Vagina (tissue), 2 donors: ENCODE measurements around the gene S1PR2. TPM values are rescaled to one million over a fixed set of nuclear protein-coding genes. Genes with fewer than 3 reads are reported as not detected.

Experiments used
- DNase-seq, 2 donors: peaks; one replicate each; pipeline ENCODE4 v3.0.0-alpha.2; 2017; ENCODE audit errors: extremely low spot score in 2 of 2
- H3K27ac ChIP-seq: fragments of 200-600 bp; sonication (generic); one replicate; pipeline ENCODE4 v1.5.1; 2019
- H3K27me3 ChIP-seq: fragments of 200-600 bp; sonication (generic); one replicate; pipeline ENCODE4 v1.5.1; 2019
- H3K36me3 ChIP-seq, 2 donors: fragments of 200-600 bp; sonication (generic); one replicate each; pipeline ENCODE4 v1.5.1; 2017 to 2019
- H3K4me1 ChIP-seq: fragments of 200-600 bp; sonication (generic); one replicate; pipeline ENCODE4 v1.5.1; 2019
- H3K4me3 ChIP-seq, 2 donors: fragments of 200-600 bp; sonication (generic); 1 replicate in 1 of 2; 2 replicates in 1 of 2; pipeline ENCODE4 v1.5.1; 2016 to 2019
- H3K9me3 ChIP-seq: fragments of 200-600 bp; sonication (generic); one replicate; pipeline ENCODE4 v1.5.1; 2019
- CTCF ChIP-seq, 3 experiments: fragments of 450-650 bp in 2 of 3; fragments of 200-600 bp in 1 of 3; sonication (generic) in 1 of 3; IDR thresholded peaks; one replicate each; pipeline ENCODE4 v1.5.1; 2017 to 2019; ENCODE audit warnings: antibody characterized with exemption in 3 of 3, mild to moderate bottlenecking in 2 of 3, moderate library complexity in 2 of 3
- POLR2A ChIP-seq, 2 donors: fragments of 450-650 bp; IDR thresholded peaks; one replicate each; pipeline ENCODE4 v1.6.1; 2017; ENCODE audit warnings: antibody characterized with exemption in 2 of 2, mild to moderate bottlenecking in 2 of 2, moderate library complexity in 2 of 2
- POLR2AphosphoS5 ChIP-seq, 2 donors: sonication (generic); formaldehyde crosslinking; IDR thresholded peaks; one replicate each; pipeline ENCODE4 v1.9.0; 2017; ENCODE audit warnings: antibody characterized with exemption in 2 of 2, mild to moderate bottlenecking in 2 of 2, low read depth in 1 of 2; ENCODE audit not compliant: insufficient read depth in 1 of 2
- intact Hi-C: fragments of 100-400 bp; cut with DNase I; formaldehyde crosslinking; loops from one replicate; pipeline ENCODE4 v1.15.1; 2023
- total RNA-seq: library from RNA; depleted of rRNA; stranded (reverse); fragments of >200 nt; gene quantifications from one replicate; pipeline ENCODE4 v1.2.3, GENCODE V29; 2016

Gene S1PR2
- total RNA-seq, 1 donor from 2014 or later: 28.2 TPM

- no peaks in the 10 kb centered on the region for H3K4me1 ChIP-seq
- intact Hi-C loops: loop anchor here (10.0 kb wide), 1 partner anchor 1560 kb away; no protein-coding TSS in a partner anchor
- no peak overlapping the region for H3K27ac ChIP-seq
- TF ChIP-seq POLR2A (IDR thresholded peaks at IDR 0.05) (no peak), POLR2AphosphoS5 (IDR thresholded peaks at IDR 0.05; ENCODE audit: insufficient read depth in 1 of 2, low read depth in 1 of 2) (no peak), CTCF (IDR thresholded peaks at IDR 0.05) (no peak)
- DNase-seq: no peak
- H3K4me3 ChIP-seq: no peak overlapping the region
- no peaks in the 10 kb centered on the region for H3K27me3 ChIP-seq
- no peaks in the 10 kb centered on the region for H3K36me3 ChIP-seq
- no peaks in the 10 kb centered on the region for H3K9me3 ChIP-seq
Measured at GRCh38 chr19:10214784-10215183, 16.3 kb downstream of the S1PR2 start.

GRCh38 chr19:10211691-10212090 is 19.4 kb downstream of the S1PR2 start:
- no peak for DNase-seq
- Histone ChIP-seq H3K9me3 (no peaks in the 10 kb centered on the region), H3K36me3 (no peaks in the 10 kb centered on the region), H3K27ac (no peak overlapping the region), H3K4me1 (no peaks in the 10 kb centered on the region), H3K27me3 (no peaks in the 10 kb centered on the region), H3K4me3 (no peak overlapping the region)
- intact Hi-C loops: loop anchor here (10.0 kb wide), 1 partner anchor 1557 kb away; no protein-coding TSS in a partner anchor
- TF ChIP-seq POLR2AphosphoS5 (IDR thresholded peaks at IDR 0.05; ENCODE audit: insufficient read depth in 1 of 2, low read depth in 1 of 2) (no peak), POLR2A (IDR thresholded peaks at IDR 0.05) (no peak), CTCF (IDR thresholded peaks at IDR 0.05) (no peak)

- no peaks in the 10 kb centered on the region for H3K4me1 ChIP-seq
- no peaks in the 10 kb centered on the region for H3K27me3 ChIP-seq
- no peaks in the 10 kb centered on the region for H3K36me3 ChIP-seq
- no peaks in the 10 kb centered on the region for H3K9me3 ChIP-seq
- no peak overlapping the region for H3K4me3 ChIP-seq
- intact Hi-C loops: loop anchor here (10.0 kb wide), 1 partner anchor 1556 kb away; no protein-coding TSS in a partner anchor
- no peak for DNase-seq
- no peak overlapping the region for H3K27ac ChIP-seq
- TF ChIP-seq POLR2AphosphoS5 (IDR thresholded peaks at IDR 0.05; ENCODE audit: insufficient read depth in 1 of 2, low read depth in 1 of 2) (no peak), POLR2A (IDR thresholded peaks at IDR 0.05) (no peak), CTCF (IDR thresholded peaks at IDR 0.05) (no peak)
Measured at GRCh38 chr19:10211061-10211460, 20.1 kb downstream of the S1PR2 start.

GRCh38 chr19:10209315-10209714 is 21.8 kb downstream of the S1PR2 start:
- no peak for TF ChIP-seq CTCF (IDR thresholded peaks at IDR 0.05)
- TF ChIP-seq POLR2AphosphoS5 (IDR thresholded peaks at IDR 0.05; ENCODE audit: insufficient read depth in 1 of 2, low read depth in 1 of 2): no peak
- TF ChIP-seq POLR2A (IDR thresholded peaks at IDR 0.05): no peak
- no peaks in the 10 kb centered on the region for H3K27me3 ChIP-seq
- intact Hi-C loops: no loop called here
- H3K27ac ChIP-seq: no peak overlapping the region
- H3K36me3 ChIP-seq: no peaks in the 10 kb centered on the region
- no peak overlapping the region for H3K4me3 ChIP-seq
- no peaks in the 10 kb centered on the region for H3K4me1 ChIP-seq
- H3K9me3 ChIP-seq: no peaks in the 10 kb centered on the region
- no peak for DNase-seq

- Histone ChIP-seq H3K4me3 (no peak overlapping the region), H3K27me3 (no peaks in the 10 kb centered on the region), H3K4me1 (no peaks in the 10 kb centered on the region), H3K36me3 (no peaks in the 10 kb centered on the region), H3K9me3 (no peaks in the 10 kb centered on the region), H3K27ac (no peak overlapping the region)
- no peak for TF ChIP-seq POLR2A (IDR thresholded peaks at IDR 0.05)
- TF ChIP-seq CTCF (IDR thresholded peaks at IDR 0.05): no peak
- TF ChIP-seq POLR2AphosphoS5 (IDR thresholded peaks at IDR 0.05; ENCODE audit: insufficient read depth in 1 of 2, low read depth in 1 of 2): no peak
- no peak for DNase-seq
- intact Hi-C loops: no loop called here
Measured at GRCh38 chr19:10207026-10207425, 24.1 kb downstream of the S1PR2 start.
